GM23338 (cell line): ENCODE data around the gene UCN2. TPM values are rescaled to one million over a fixed set of nuclear protein-coding genes. Genes with fewer than 3 reads are reported as not detected.

Source experiments
- ATAC-seq: fragments of 200-7000 bp; cut with Tn5 transposase; 3 replicates; pipeline ENCODE4 v1.9.1; 2020
- DNase-seq: peaks from one replicate; pipeline ENCODE4 v3.0.0-alpha.2; 2015; ENCODE audit warnings: low spot score
- H2AFZ ChIP-seq: fragments of 200-600 bp; sonication (generic); 2 replicates; pipeline ENCODE4 v1.8.0; 2016; ENCODE audit warnings: antibody characterized with exemption, mild to moderate bottlenecking, moderate library complexity
- H3F3A ChIP-seq: fragments of 200-600 bp; sonication (generic); replicated peaks from 2 replicates; pipeline ENCODE4 v1.8.0; 2017; ENCODE audit warnings: antibody characterized with exemption, mixed run types, low read depth
- H3K27ac ChIP-seq: fragments of 200-600 bp; sonication (generic); 2 replicates; pipeline ENCODE4 v1.6.1; 2016; ENCODE audit warnings: low read depth
- H3K27me3 ChIP-seq: fragments of 200-600 bp; sonication (generic); 2 replicates; pipeline ENCODE4 v1.8.0; 2016; ENCODE audit warnings: mild to moderate bottlenecking, mixed run types, moderate library complexity; ENCODE audit not compliant: insufficient read depth
- H3K36me3 ChIP-seq: fragments of 200-600 bp; sonication (generic); 2 replicates; pipeline ENCODE4 v1.8.0; 2016; ENCODE audit warnings: mild to moderate bottlenecking; ENCODE audit not compliant: insufficient read depth
- H3K4me1 ChIP-seq: fragments of 200-600 bp; sonication (generic); 2 replicates; pipeline ENCODE4 v1.8.0; 2016; ENCODE audit warnings: mild to moderate bottlenecking, moderate library complexity; ENCODE audit not compliant: insufficient read depth
- H3K4me2 ChIP-seq: fragments of 200-600 bp; sonication (generic); 2 replicates; pipeline ENCODE4 v1.7.1; 2017; ENCODE audit warnings: mixed run types
- H3K4me3 ChIP-seq: fragments of 200-600 bp; sonication (generic); 2 replicates; pipeline ENCODE4 v1.6.1; 2016; ENCODE audit warnings: mixed run types
- H3K79me2 ChIP-seq: fragments of 200-600 bp; sonication (generic); replicated peaks from 2 replicates; pipeline ENCODE4 v1.8.0; 2017; ENCODE audit warnings: mild to moderate bottlenecking; ENCODE audit not compliant: insufficient read depth
- H3K9me2 ChIP-seq: fragments of 200-600 bp; sonication (generic); 2 replicates; pipeline ENCODE4 v1.8.0; 2017; ENCODE audit not compliant: insufficient read depth
- H4K20me1 ChIP-seq: fragments of 200-600 bp; sonication (generic); replicated peaks from 2 replicates; pipeline ENCODE4 v1.8.0; 2017; ENCODE audit warnings: mild to moderate bottlenecking; ENCODE audit not compliant: insufficient read depth
- H3K27ac Mint-ChIP-seq: 2 replicates; pipeline ENCODE4 v1.8.0; 2020; ENCODE audit warnings: inconsistent platforms, mild to moderate bottlenecking, moderate library complexity, mixed read lengths
- H3K27me3 Mint-ChIP-seq: 3 replicates; pipeline ENCODE4 v1.8.0; 2022; ENCODE audit warnings: low read depth, mild to moderate bottlenecking, moderate library complexity, mixed read lengths, inconsistent platforms; ENCODE audit not compliant: insufficient read depth, poor library complexity
- H3K36me3 Mint-ChIP-seq: 3 replicates; pipeline ENCODE4 v1.8.0; 2021; ENCODE audit warnings: low read depth, mild to moderate bottlenecking, inconsistent platforms, moderate library complexity, mixed read lengths
- H3K4me1 Mint-ChIP-seq: 3 replicates; pipeline ENCODE4 v1.8.0; 2020; ENCODE audit warnings: mild to moderate bottlenecking, inconsistent platforms, mixed read lengths
- H3K4me3 Mint-ChIP-seq: 3 replicates; pipeline ENCODE4 v1.8.0; 2021; ENCODE audit warnings: moderate library complexity, mild to moderate bottlenecking, inconsistent platforms, mixed read lengths
- H3K9me3 Mint-ChIP-seq: 3 replicates; pipeline ENCODE4 v1.8.0; 2020; ENCODE audit warnings: moderate library complexity, mild to moderate bottlenecking, inconsistent platforms, mixed read lengths
- CREB1 ChIP-seq: fragments of 250-450 bp; sonication (Bioruptor Pico); IDR thresholded peaks from 2 replicates; pipeline ENCODE4 v1.5.0; 2020; ENCODE audit warnings: low read depth, mild to moderate bottlenecking, moderate library complexity
- CTCF ChIP-seq, 2 experiments: fragments of 200-600 bp in 1 of 2; sonication (generic) in 1 of 2; conservative IDR thresholded peaks; 2 replicates each; pipeline versions ENCODE4 v1.5.1 to v1.6.1; 2016 to 2017; ENCODE audit warnings: antibody characterized with exemption in 2 of 2, low read depth in 2 of 2, mild to moderate bottlenecking in 2 of 2, moderate library complexity in 1 of 2
- EZH2 ChIP-seq: fragments of 200-600 bp; sonication (generic); IDR thresholded peaks from one replicate; pipeline ENCODE4 v1.8.0; 2017; ENCODE audit warnings: antibody characterized with exemption, mild to moderate bottlenecking, low read depth; ENCODE audit not compliant: unreplicated experiment
- EZH2phosphoT487 ChIP-seq: fragments of 200-600 bp; sonication (generic); IDR thresholded peaks from one replicate; pipeline ENCODE4 v1.8.1; 2018; ENCODE audit warnings: antibody characterized with exemption; ENCODE audit not compliant: unreplicated experiment
- JUNB ChIP-seq: IDR thresholded peaks from one replicate; pipeline ENCODE4 v1.6.1; 2016; ENCODE audit warnings: antibody characterized with exemption; ENCODE audit not compliant: unreplicated experiment
- NANOG ChIP-seq: IDR thresholded peaks from 2 replicates; pipeline ENCODE4 v1.6.1; 2016; ENCODE audit warnings: antibody characterized with exemption, borderline replicate concordance
- POLR2AphosphoS5 ChIP-seq: IDR thresholded peaks from 2 replicates; pipeline ENCODE4 v1.6.1; 2016; ENCODE audit warnings: antibody characterized with exemption, low read depth
- STAT1 ChIP-seq: IDR thresholded peaks from one replicate; pipeline ENCODE4 v1.6.1; 2016; ENCODE audit warnings: antibody characterized with exemption; ENCODE audit not compliant: unreplicated experiment
- ZNF114 ChIP-seq: fragments of 250-450 bp; sonication (Bioruptor Pico); IDR thresholded peaks from 2 replicates; pipeline ENCODE4 v1.5.0; 2020; ENCODE audit warnings: mild to moderate bottlenecking, moderate library complexity
- ZNF331 ChIP-seq: fragments of 250-450 bp; sonication (Bioruptor Pico); IDR thresholded peaks from 2 replicates; pipeline ENCODE4 v1.5.0; 2020; ENCODE audit warnings: low read depth, mild to moderate bottlenecking, moderate library complexity
- polyA plus RNA-seq: library from polyadenylated mRNA; unstranded; fragments of >200 nt; fragmentation: Nextera tagmentation; extraction: Ambion mirVana; gene quantifications from 2 replicates; pipeline ENCODE4 v1.2.1, GENCODE V29; 2016
- total RNA-seq: library from RNA; depleted of rRNA; stranded (reverse); fragments of >200 nt; shearing (Covaris generic); gene quantifications from 2 replicates; pipeline ENCODE4 v1.2.3, GENCODE V29; 2014
- TF ChIP-seq, protein P1 (sequence below): fragments of 250-450 bp; sonication (Bioruptor Pico); IDR thresholded peaks from 2 replicates; pipeline ENCODE4 v1.5.0; 2020; ENCODE audit warnings: mild to moderate bottlenecking, moderate library complexity
- TF ChIP-seq, protein P2 (sequence below): IDR thresholded peaks from one replicate; pipeline ENCODE4 v1.6.1; 2018; ENCODE audit warnings: antibody characterized with exemption; ENCODE audit not compliant: unreplicated experiment
- TF ChIP-seq, protein P3 (sequence below): IDR thresholded peaks from 2 replicates; pipeline ENCODE4 v1.6.1; 2016; ENCODE audit warnings: antibody characterized with exemption

The UCN2 gene
- total and polyA plus RNA-seq, 2 experiments from 2014 or later: 0.17 TPM; not detected in 1

GRCh38 chr3:48591436-48591835 is 27.9 kb upstream of the UCN2 start:
- H3K9me2 ChIP-seq: no peaks in the 10 kb centered on the region
- H3K4me3 Mint-ChIP-seq: no peak overlapping the region
- H3K27me3 ChIP-seq: peaks cover 11% of the 10 kb centered on the region; the same call in 1 of the 2 replicates
- peaks cover 22% of the 10 kb centered on the region for H3K27me3 Mint-ChIP-seq
- peaks cover 21% of the 10 kb centered on the region for H3K4me1 Mint-ChIP-seq
- H3F3A ChIP-seq: 0 out of 2 replicates have a peak, but pooled peaks cover 7% of the 10 kb centered on the region
- no peak for DNase-seq
- peaks cover 17% of the 10 kb centered on the region; the same call in 1 of the 2 replicates for H3K4me1 ChIP-seq
- H3K4me3 ChIP-seq: no peak overlapping the region
- no peak for ATAC-seq
- no peak overlapping the region for H3K4me2 ChIP-seq
- H4K20me1 ChIP-seq: no peaks in the 10 kb centered on the region
- H3K36me3 Mint-ChIP-seq: no peaks in the 10 kb centered on the region; the same call in 2 of the 3 replicates
- TF ChIP-seq EZH2phosphoT487 (no peak), ZNF114 (CRISPR knock-in tag) (no peak), CTCF (conservative IDR thresholded peaks at IDR 0.05; ENCODE audit: low read depth in 2 of 2) (no peak), STAT1 (no peak), ZNF331 (no peak), EZH2 (no peak), POLR2AphosphoS5 (no peak), CREB1 (CRISPR knock-in tag) (no peak), NANOG (no peak), JUNB (no peak)
- TF ChIP-seq, protein P1, sequence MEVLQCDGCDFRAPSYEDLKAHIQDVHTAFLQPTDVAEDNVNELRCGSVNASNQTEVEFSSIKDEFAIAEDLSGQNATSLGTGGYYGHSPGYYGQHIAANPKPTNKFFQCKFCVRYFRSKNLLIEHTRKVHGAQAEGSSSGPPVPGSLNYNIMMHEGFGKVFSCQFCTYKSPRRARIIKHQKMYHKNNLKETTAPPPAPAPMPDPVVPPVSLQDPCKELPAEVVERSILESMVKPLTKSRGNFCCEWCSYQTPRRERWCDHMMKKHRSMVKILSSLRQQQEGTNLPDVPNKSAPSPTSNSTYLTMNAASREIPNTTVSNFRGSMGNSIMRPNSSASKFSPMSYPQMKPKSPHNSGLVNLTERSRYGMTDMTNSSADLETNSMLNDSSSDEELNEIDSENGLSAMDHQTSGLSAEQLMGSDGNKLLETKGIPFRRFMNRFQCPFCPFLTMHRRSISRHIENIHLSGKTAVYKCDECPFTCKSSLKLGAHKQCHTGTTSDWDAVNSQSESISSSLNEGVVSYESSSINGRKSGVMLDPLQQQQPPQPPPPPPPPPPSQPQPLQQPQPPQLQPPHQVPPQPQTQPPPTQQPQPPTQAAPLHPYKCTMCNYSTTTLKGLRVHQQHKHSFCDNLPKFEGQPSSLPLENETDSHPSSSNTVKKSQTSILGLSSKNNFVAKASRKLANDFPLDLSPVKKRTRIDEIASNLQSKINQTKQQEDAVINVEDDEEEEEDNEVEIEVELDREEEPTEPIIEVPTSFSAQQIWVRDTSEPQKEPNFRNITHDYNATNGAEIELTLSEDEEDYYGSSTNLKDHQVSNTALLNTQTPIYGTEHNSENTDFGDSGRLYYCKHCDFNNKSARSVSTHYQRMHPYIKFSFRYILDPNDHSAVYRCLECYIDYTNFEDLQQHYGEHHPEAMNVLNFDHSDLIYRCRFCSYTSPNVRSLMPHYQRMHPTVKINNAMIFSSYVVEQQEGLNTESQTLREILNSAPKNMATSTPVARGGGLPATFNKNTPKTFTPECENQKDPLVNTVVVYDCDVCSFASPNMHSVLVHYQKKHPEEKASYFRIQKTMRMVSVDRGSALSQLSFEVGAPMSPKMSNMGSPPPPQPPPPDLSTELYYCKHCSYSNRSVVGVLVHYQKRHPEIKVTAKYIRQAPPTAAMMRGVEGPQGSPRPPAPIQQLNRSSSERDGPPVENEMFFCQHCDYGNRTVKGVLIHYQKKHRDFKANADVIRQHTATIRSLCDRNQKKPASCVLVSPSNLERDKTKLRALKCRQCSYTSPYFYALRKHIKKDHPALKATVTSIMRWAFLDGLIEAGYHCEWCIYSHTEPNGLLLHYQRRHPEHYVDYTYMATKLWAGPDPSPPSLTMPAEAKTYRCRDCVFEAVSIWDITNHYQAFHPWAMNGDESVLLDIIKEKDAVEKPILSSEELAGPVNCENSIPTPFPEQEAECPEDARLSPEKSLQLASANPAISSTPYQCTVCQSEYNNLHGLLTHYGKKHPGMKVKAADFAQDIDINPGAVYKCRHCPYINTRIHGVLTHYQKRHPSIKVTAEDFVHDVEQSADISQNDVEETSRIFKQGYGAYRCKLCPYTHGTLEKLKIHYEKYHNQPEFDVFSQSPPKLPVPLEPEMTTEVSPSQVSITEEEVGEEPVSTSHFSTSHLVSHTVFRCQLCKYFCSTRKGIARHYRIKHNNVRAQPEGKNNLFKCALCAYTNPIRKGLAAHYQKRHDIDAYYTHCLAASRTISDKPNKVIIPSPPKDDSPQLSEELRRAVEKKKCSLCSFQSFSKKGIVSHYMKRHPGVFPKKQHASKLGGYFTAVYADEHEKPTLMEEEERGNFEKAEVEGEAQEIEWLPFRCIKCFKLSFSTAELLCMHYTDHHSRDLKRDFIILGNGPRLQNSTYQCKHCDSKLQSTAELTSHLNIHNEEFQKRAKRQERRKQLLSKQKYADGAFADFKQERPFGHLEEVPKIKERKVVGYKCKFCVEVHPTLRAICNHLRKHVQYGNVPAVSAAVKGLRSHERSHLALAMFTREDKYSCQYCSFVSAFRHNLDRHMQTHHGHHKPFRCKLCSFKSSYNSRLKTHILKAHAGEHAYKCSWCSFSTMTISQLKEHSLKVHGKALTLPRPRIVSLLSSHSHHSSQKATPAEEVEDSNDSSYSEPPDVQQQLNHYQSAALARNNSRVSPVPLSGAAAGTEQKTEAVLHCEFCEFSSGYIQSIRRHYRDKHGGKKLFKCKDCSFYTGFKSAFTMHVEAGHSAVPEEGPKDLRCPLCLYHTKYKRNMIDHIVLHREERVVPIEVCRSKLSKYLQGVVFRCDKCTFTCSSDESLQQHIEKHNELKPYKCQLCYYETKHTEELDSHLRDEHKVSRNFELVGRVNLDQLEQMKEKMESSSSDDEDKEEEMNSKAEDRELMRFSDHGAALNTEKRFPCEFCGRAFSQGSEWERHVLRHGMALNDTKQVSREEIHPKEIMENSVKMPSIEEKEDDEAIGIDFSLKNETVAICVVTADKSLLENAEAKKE (CRISPR knock-in tag): no peak
- TF ChIP-seq, protein P2, sequence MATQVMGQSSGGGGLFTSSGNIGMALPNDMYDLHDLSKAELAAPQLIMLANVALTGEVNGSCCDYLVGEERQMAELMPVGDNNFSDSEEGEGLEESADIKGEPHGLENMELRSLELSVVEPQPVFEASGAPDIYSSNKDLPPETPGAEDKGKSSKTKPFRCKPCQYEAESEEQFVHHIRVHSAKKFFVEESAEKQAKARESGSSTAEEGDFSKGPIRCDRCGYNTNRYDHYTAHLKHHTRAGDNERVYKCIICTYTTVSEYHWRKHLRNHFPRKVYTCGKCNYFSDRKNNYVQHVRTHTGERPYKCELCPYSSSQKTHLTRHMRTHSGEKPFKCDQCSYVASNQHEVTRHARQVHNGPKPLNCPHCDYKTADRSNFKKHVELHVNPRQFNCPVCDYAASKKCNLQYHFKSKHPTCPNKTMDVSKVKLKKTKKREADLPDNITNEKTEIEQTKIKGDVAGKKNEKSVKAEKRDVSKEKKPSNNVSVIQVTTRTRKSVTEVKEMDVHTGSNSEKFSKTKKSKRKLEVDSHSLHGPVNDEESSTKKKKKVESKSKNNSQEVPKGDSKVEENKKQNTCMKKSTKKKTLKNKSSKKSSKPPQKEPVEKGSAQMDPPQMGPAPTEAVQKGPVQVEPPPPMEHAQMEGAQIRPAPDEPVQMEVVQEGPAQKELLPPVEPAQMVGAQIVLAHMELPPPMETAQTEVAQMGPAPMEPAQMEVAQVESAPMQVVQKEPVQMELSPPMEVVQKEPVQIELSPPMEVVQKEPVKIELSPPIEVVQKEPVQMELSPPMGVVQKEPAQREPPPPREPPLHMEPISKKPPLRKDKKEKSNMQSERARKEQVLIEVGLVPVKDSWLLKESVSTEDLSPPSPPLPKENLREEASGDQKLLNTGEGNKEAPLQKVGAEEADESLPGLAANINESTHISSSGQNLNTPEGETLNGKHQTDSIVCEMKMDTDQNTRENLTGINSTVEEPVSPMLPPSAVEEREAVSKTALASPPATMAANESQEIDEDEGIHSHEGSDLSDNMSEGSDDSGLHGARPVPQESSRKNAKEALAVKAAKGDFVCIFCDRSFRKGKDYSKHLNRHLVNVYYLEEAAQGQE: no peak
- TF ChIP-seq, protein P3, sequence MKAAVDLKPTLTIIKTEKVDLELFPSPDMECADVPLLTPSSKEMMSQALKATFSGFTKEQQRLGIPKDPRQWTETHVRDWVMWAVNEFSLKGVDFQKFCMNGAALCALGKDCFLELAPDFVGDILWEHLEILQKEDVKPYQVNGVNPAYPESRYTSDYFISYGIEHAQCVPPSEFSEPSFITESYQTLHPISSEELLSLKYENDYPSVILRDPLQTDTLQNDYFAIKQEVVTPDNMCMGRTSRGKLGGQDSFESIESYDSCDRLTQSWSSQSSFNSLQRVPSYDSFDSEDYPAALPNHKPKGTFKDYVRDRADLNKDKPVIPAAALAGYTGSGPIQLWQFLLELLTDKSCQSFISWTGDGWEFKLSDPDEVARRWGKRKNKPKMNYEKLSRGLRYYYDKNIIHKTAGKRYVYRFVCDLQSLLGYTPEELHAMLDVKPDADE: no peak
- no peak overlapping the region for H2AFZ ChIP-seq
- no peaks in the 10 kb centered on the region for H3K79me2 ChIP-seq
- H3K9me3 Mint-ChIP-seq: no peaks in the 10 kb centered on the region; the same call in 2 of the 3 replicates
- no peak overlapping the region for H3K27ac ChIP-seq
- H3K27ac Mint-ChIP-seq: no peak overlapping the region
- H3K36me3 ChIP-seq: no peaks in the 10 kb centered on the region
